Anterior cingulate cortex (tissue), 58 donors: ENCODE measurements around the gene RAC2.
"Not testable (repeated sequence)": the region's sequence is repeated elsewhere in the genome, so short reads cannot be mapped to it uniquely, and the experiment has no call there.

ENCODE experiments used
- DNase-seq, 58 donors: peaks; one replicate each; lab custom pipeline; 2025; lab: John Stamatoyannopoulos, UW

The RAC2 gene

GRCh38 chr22:37208401-37209139 is 35.5 kb downstream of the RAC2 start:
- DNase-seq: no peak

- DNase-seq: no peak
These were observed 36.1 kb downstream of the RAC2 start for GRCh38 chr22:37207981-37208380.

GRCh38 chr22:37206841-37207821 is 36.9 kb downstream of the RAC2 start:
- no peak for DNase-seq

GRCh38 chr22:37206118-37206840 is 37.8 kb downstream of the RAC2 start:
- DNase-seq: no peak

- DNase-seq: no peak
These were observed 39.0 kb downstream of the RAC2 start for GRCh38 chr22:37205046-37205445.

GRCh38 chr22:37204045-37204655 is 39.9 kb downstream of the RAC2 start:
- DNase-seq: no peak

- DNase-seq: peak in 1 of 58 donors; percentile 19
These were observed 40.6 kb downstream of the RAC2 start for GRCh38 chr22:37203354-37204044.

- no peak for DNase-seq
These were observed 41.4 kb downstream of the RAC2 start for GRCh38 chr22:37202716-37203115.

GRCh38 chr22:37202001-37202555 is 42.0 kb downstream of the RAC2 start:
- DNase-seq: no peak

- not testable (repeated sequence) for DNase-seq
These were observed 42.6 kb downstream of the RAC2 start for GRCh38 chr22:37201443-37201820.

- no peak for DNase-seq
These were observed 44.3 kb downstream of the RAC2 start for GRCh38 chr22:37199760-37200108.

GRCh38 chr22:37199103-37199759 is 44.8 kb downstream of the RAC2 start:
- DNase-seq: peak; percentile 86 to 100 (median 97)

GRCh38 chr22:37198258-37199102 is 45.6 kb downstream of the RAC2 start:
- peak in 56 of 58 donors; percentile 18 to 88 (median 66) for DNase-seq

GRCh38 chr22:37197451-37198257 is 46.4 kb downstream of the RAC2 start:
- DNase-seq: peak in 4 of 58 donors; percentile 27 to 70 (median 58)

GRCh38 chr22:37196539-37197450 is 47.3 kb downstream of the RAC2 start:
- peak in 25 of 58 donors; percentile 12 to 83 (median 45) for DNase-seq

GRCh38 chr22:37195921-37196320 is 48.1 kb downstream of the RAC2 start:
- no peak for DNase-seq
